Measurements from ENCODE around the gene CCDC57.
A peak's percentile ranks its signal among the peaks of the same experiment; 100 is the strongest.

Gene CCDC57

DNA sequence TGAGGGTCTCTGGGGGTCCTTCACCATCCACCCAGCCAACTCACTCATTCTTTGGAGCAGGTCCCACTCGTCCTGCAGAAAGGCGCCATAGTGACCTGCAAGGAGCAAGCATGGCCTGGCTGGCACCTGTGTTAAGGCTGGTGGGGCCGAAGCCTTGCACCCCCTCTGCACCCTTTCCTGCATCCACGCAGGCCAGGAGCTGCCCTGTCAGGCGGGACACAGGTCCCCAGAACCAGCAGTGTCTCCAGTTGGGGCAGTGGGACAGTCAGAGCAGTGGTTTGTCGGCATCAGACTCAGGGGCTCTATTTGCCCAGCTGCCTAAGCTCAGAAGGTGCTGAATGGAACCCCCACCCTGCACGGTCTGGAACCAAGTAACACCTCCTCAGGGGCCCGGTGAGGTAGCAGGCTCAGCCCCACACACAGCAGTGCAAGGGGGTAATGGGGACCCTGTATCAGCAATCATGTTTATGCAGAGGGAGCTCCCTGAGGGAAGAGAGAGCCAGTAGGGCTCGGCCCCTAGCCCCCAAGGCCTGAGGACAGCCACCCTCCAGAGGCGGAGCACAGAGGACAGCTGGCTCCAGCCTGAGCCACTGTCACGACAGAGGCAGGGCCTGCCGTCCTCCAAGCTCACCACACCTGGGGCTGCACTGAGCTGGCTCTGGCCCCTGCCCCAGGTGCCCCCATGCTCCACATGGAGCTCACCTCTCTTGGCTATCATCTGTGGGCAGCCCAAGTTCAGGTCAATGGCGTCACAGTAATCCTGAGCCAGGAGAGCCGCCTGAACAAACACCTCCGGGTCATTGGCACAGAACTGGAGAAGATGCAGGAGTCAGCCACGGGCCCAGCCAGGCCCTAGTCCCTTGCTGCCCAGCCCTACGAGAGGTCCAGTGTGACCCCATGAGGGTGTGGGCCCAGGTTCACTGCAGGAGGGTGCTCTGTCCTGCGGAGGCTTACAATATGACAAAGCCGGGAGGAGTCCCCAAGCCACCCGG, 148.9 kb downstream of the CCDC57 start:
- Histone ChIP-seq H3K79me2 (ENCODE audit: control insufficient read depth, low read length) (peaks cover 36% of the 10 kb centered on the region), H3K27ac (ENCODE audit: low read depth, low read length) (no peak overlapping the region), H3K36me3 (ENCODE audit: control insufficient read depth, low read length) (peaks cover 63% of the 10 kb centered on the region), H3K4me2 (ENCODE audit: low read length) (peak overlapping the region; percentile 75), H4K20me1 (ENCODE audit: control insufficient read depth, insufficient read depth, low read depth, low read length) (peaks cover 6% of the 10 kb centered on the region; the same call in 1 of the 2 replicates), H3F3A (ENCODE audit: control insufficient read depth, insufficient read depth) (no peaks in the 10 kb centered on the region), H3K9me3 (ENCODE audit: control insufficient read depth, insufficient read depth, low read length) (no peaks in the 10 kb centered on the region), H3K4me3 (ENCODE audit: low read length) (peak overlapping the region; percentile 95), H3K9me2 (replicated peaks; ENCODE audit: control insufficient read depth, low read length) (no peaks in the 10 kb centered on the region), H3K27me3 (ENCODE audit: control insufficient read depth, low read length) (no peaks in the 10 kb centered on the region), H3K4me1 (ENCODE audit: control insufficient read depth, low read length) (peaks cover 20% of the 10 kb centered on the region)
- TF ChIP-seq, protein P1, sequence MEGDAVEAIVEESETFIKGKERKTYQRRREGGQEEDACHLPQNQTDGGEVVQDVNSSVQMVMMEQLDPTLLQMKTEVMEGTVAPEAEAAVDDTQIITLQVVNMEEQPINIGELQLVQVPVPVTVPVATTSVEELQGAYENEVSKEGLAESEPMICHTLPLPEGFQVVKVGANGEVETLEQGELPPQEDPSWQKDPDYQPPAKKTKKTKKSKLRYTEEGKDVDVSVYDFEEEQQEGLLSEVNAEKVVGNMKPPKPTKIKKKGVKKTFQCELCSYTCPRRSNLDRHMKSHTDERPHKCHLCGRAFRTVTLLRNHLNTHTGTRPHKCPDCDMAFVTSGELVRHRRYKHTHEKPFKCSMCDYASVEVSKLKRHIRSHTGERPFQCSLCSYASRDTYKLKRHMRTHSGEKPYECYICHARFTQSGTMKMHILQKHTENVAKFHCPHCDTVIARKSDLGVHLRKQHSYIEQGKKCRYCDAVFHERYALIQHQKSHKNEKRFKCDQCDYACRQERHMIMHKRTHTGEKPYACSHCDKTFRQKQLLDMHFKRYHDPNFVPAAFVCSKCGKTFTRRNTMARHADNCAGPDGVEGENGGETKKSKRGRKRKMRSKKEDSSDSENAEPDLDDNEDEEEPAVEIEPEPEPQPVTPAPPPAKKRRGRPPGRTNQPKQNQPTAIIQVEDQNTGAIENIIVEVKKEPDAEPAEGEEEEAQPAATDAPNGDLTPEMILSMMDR (IDR thresholded peaks at IDR 0.05; ENCODE audit: low read depth, low read length, poor library complexity, severe bottlenecking): no peak
- TF ChIP-seq EZH2phosphoT487 (IDR thresholded peaks at IDR 0.05; ENCODE audit: borderline replicate concordance, low read length): no peak

- peaks cover 20% of the 10 kb centered on the region for H3K4me1 ChIP-seq (ENCODE audit: control insufficient read depth, low read length)
- no peak overlapping the region for H3K27ac ChIP-seq (ENCODE audit: low read depth, low read length)
- H4K20me1 ChIP-seq (ENCODE audit: control insufficient read depth, insufficient read depth, low read depth, low read length): peaks cover 6% of the 10 kb centered on the region; the same call in 1 of the 2 replicates
These were observed 149.7 kb downstream of the CCDC57 start for GRCh38 chr17:82062984-82063368.

GRCh38 chr17:82062076-82062983, 150.3 kb downstream of the CCDC57 start:
- Histone ChIP-seq H3K27ac (ENCODE audit: low read depth, low read length) (no peak overlapping the region), H3K27me3 (ENCODE audit: control insufficient read depth, low read length) (no peaks in the 10 kb centered on the region), H3K4me3 (ENCODE audit: low read length) (no peak overlapping the region), H3K4me1 (ENCODE audit: control insufficient read depth, low read length) (peaks cover 20% of the 10 kb centered on the region), H3K9me2 (replicated peaks; ENCODE audit: control insufficient read depth, low read length) (no peaks in the 10 kb centered on the region), H3K36me3 (ENCODE audit: control insufficient read depth, low read length) (peaks cover 77% of the 10 kb centered on the region), H4K20me1 (ENCODE audit: control insufficient read depth, insufficient read depth, low read depth, low read length) (peaks cover 6% of the 10 kb centered on the region; the same call in 1 of the 2 replicates), H3K79me2 (ENCODE audit: control insufficient read depth, low read length) (peaks cover 36% of the 10 kb centered on the region), H3K9me3 (ENCODE audit: control insufficient read depth, insufficient read depth, low read length) (no peaks in the 10 kb centered on the region), H3K4me2 (ENCODE audit: low read length) (no peak overlapping the region), H3F3A (ENCODE audit: control insufficient read depth, insufficient read depth) (no peaks in the 10 kb centered on the region)
- TF ChIP-seq EZH2phosphoT487 (IDR thresholded peaks at IDR 0.05; ENCODE audit: borderline replicate concordance, low read length): no peak
- TF ChIP-seq, protein P1 (IDR thresholded peaks at IDR 0.05; ENCODE audit: low read depth, low read length, poor library complexity, severe bottlenecking): no peak

More at GRCh38 chr17:82062984-82063368, 149.7 kb downstream of the CCDC57 start:
- no peaks in the 10 kb centered on the region for H3K9me3 ChIP-seq (ENCODE audit: control insufficient read depth, insufficient read depth, low read length)
- TF ChIP-seq EZH2phosphoT487 (IDR thresholded peaks at IDR 0.05; ENCODE audit: borderline replicate concordance, low read length): no peak
- TF ChIP-seq, protein P1 (IDR thresholded peaks at IDR 0.05; ENCODE audit: low read depth, low read length, poor library complexity, severe bottlenecking): no peak
- no peak overlapping the region for H3K4me2 ChIP-seq (ENCODE audit: low read length)
- H3K27me3 ChIP-seq (ENCODE audit: control insufficient read depth, low read length): no peaks in the 10 kb centered on the region
- peaks cover 36% of the 10 kb centered on the region for H3K79me2 ChIP-seq (ENCODE audit: control insufficient read depth, low read length)
- H3F3A ChIP-seq (ENCODE audit: control insufficient read depth, insufficient read depth): no peaks in the 10 kb centered on the region
- no peaks in the 10 kb centered on the region for H3K9me2 ChIP-seq (replicated peaks; ENCODE audit: control insufficient read depth, low read length)
- H3K36me3 ChIP-seq (ENCODE audit: control insufficient read depth, low read length): peaks cover 70% of the 10 kb centered on the region
- no peak overlapping the region for H3K4me3 ChIP-seq (ENCODE audit: low read length)
